Measurements from ENCODE around the gene STAG1.
"Not testable (repeated sequence)": the region's sequence is repeated elsewhere in the genome, so short reads cannot be mapped to it uniquely, and the experiment has no call there.

The STAG1 gene

DNA sequence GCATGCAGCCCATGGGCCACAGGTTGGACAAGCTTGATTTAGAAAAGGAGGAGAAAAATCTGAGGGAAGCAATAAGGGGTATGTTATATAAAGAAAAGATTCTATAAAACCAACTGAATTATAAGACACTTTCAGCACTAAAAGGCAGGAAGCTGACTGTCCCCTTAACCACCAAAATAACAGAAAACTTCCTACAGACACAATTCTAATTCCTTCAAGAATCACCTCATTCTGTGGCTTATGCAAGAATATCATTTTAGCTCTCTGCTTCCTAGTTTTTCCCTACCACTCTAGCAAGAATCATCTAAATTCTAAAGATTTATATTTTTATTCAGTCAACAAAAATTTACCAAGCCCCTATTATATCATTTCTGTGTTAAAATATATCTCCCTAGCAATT lies 6.3 kb downstream of the STAG1 start:
- no peak overlapping the region for H3K4me3 ChIP-seq (ENCODE audit: low read depth, low read length)
- H3K18ac ChIP-seq (ENCODE audit: low read length): no peak overlapping the region
- peaks cover 2 to 5% of the 10 kb centered on the region in 2 experiments for H3K4me1 ChIP-seq (ENCODE audit: control insufficient read depth in 1 of 2, insufficient read depth in 2 of 2, low read length in 2 of 2)
- H4K91ac ChIP-seq (ENCODE audit: low read depth, low read length): no peak overlapping the region
- H3K79me2 ChIP-seq (ENCODE audit: control insufficient read depth, insufficient read depth, low read length, poor library complexity): peaks cover 21% of the 10 kb centered on the region
- no peak overlapping the region for H3K23ac ChIP-seq (ENCODE audit: low read length)
- no peak overlapping the region for H4K12ac ChIP-seq (ENCODE audit: low read depth, low read length)
- H2AFZ ChIP-seq (ENCODE audit: insufficient read depth, low read length, poor library complexity): no peak overlapping the region
- H3K79me1 ChIP-seq (ENCODE audit: low read length): no peaks in the 10 kb centered on the region
- no peak overlapping the region for H2BK12ac ChIP-seq (ENCODE audit: low read length)
- H2AK5ac ChIP-seq (ENCODE audit: low read length): no peak overlapping the region
- no peak overlapping the region for H3K14ac ChIP-seq (ENCODE audit: low read length)
- DNase-seq: no peak
- no peak overlapping the region for H2BK120ac ChIP-seq (ENCODE audit: insufficient read depth, low read length, poor library complexity)
- H3K27me3 ChIP-seq (ENCODE audit: insufficient read depth, low read length): no peaks in the 10 kb centered on the region
- no peak overlapping the region for H3K4me2 ChIP-seq (ENCODE audit: low read length)
- H3K4ac ChIP-seq (ENCODE audit: low read depth, low read length): no peak overlapping the region
- H4K8ac ChIP-seq (ENCODE audit: low read depth, low read length): no peak overlapping the region
- H3K27ac ChIP-seq (ENCODE audit: low read depth, low read length): no peak overlapping the region
- H3K9ac ChIP-seq (ENCODE audit: low read length): no peak overlapping the region
- H3K36me3 ChIP-seq (ENCODE audit: control insufficient read depth in 1 of 2, insufficient read depth in 2 of 2, low read length in 2 of 2): no peaks in the 10 kb centered on the region
- no peak overlapping the region for H2BK5ac ChIP-seq (ENCODE audit: low read depth, low read length, poor library complexity)
- no peaks in the 10 kb centered on the region for H3K9me3 ChIP-seq (ENCODE audit: insufficient read depth, low read depth, low read length)

DNA sequence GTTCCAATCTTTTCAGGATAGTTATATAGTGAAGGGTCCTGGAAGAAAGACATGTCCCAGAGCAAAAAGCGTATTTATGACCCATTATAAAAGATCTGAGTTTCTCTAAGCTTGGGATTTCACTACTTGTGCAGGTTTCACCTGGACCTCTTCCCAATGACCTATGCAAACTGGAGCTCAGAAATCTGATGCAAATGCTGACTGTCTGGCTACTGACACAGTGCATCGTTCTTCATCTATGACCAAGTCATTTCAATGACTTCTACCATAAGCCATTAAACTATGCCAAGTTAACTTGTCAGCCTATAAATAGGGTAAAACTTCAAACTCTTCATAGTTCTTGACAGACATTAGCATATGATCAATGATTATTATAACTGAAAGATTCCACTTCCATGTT lies 11.1 kb downstream of the STAG1 start:
- Histone ChIP-seq H3K36me3 (ENCODE audit: control insufficient read depth in 1 of 2, insufficient read depth in 2 of 2, low read length in 2 of 2) (no peaks in the 10 kb centered on the region), H2AFZ (ENCODE audit: insufficient read depth, low read length, poor library complexity) (no peak overlapping the region), H3K18ac (ENCODE audit: low read length) (no peak overlapping the region), H3K4me1 (ENCODE audit: control insufficient read depth in 1 of 2, insufficient read depth in 2 of 2, low read length in 2 of 2) (no peaks in the 10 kb centered on the region), H3K4me2 (ENCODE audit: low read length) (no peak overlapping the region), H3K14ac (ENCODE audit: low read length) (no peak overlapping the region), H2BK5ac (ENCODE audit: low read depth, low read length, poor library complexity) (no peak overlapping the region), H3K27ac (ENCODE audit: low read depth, low read length) (no peak overlapping the region), H3K79me2 (ENCODE audit: control insufficient read depth, insufficient read depth, low read length, poor library complexity) (peaks cover 6% of the 10 kb centered on the region), H2AK5ac (ENCODE audit: low read length) (no peak overlapping the region), H2BK120ac (ENCODE audit: insufficient read depth, low read length, poor library complexity) (no peak overlapping the region), H3K23ac (ENCODE audit: low read length) (no peak overlapping the region), H3K9ac (ENCODE audit: low read length) (no peak overlapping the region), H3K79me1 (ENCODE audit: low read length) (no peaks in the 10 kb centered on the region), H3K27me3 (ENCODE audit: insufficient read depth, low read length) (no peaks in the 10 kb centered on the region), H2BK12ac (ENCODE audit: low read length) (no peak overlapping the region), H3K9me3 (ENCODE audit: insufficient read depth, low read depth, low read length) (no peaks in the 10 kb centered on the region), H4K91ac (ENCODE audit: low read depth, low read length) (no peak overlapping the region), H3K4me3 (ENCODE audit: low read depth, low read length) (no peak overlapping the region), H3K4ac (ENCODE audit: low read depth, low read length) (no peak overlapping the region), H4K12ac (ENCODE audit: low read depth, low read length) (no peak overlapping the region), H4K8ac (ENCODE audit: low read depth, low read length) (no peak overlapping the region)
- no CpG with 5 or more reads among the region's 2 CpGs for WGBS (ENCODE audit: extremely low coverage, insufficient coverage, insufficient read length)
- DNase-seq: no peak

DNA sequence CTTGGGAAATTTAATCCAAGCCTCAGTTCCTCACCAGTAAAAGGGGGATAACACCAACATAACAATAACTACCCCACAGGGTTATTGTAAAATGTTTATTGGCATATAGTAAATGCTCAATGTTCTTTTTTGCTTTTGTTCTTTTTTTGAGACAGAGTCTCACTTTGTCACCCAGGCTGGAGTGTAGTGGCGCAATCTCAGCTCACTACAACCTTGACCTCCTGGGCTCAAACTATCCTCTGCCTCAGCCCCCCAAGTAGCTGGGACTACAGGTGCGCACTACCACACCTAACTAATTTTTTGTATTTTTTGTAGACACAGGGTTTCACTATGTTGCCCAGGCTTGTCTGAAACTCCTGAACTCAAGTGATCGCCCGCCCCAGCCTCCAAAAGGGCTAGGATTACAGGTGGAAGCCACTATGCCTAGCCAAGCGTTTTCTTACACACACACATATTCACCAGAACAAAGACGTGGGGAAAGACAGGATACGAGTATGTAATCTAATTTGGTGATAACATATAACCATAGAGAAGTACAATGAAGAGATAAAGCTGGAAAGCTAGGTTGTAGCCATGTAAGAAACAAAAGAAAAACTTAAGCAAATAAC lies 11.7 kb downstream of the STAG1 start:
- no peak overlapping the region for H3K4me3 ChIP-seq (ENCODE audit: low read depth, low read length)
- no peaks in the 10 kb centered on the region for H3K27me3 ChIP-seq (ENCODE audit: insufficient read depth, low read length)
- H3K4ac ChIP-seq (ENCODE audit: low read depth, low read length): peak overlapping the region; percentile 7
- no peak overlapping the region for H2BK5ac ChIP-seq (ENCODE audit: low read depth, low read length, poor library complexity)
- no peak overlapping the region for H3K23ac ChIP-seq (ENCODE audit: low read length)
- no peak overlapping the region for H4K8ac ChIP-seq (ENCODE audit: low read depth, low read length)
- no peak overlapping the region for H3K18ac ChIP-seq (ENCODE audit: low read length)
- H3K4me2 ChIP-seq (ENCODE audit: low read length): no peak overlapping the region
- H2BK12ac ChIP-seq (ENCODE audit: low read length): no peak overlapping the region
- no peak overlapping the region for H2AK5ac ChIP-seq (ENCODE audit: low read length)
- H3K9ac ChIP-seq (ENCODE audit: low read length): no peak overlapping the region
- no peaks in the 10 kb centered on the region for H3K9me3 ChIP-seq (ENCODE audit: insufficient read depth, low read depth, low read length)
- no peaks in the 10 kb centered on the region for H3K4me1 ChIP-seq (ENCODE audit: control insufficient read depth in 1 of 2, insufficient read depth in 2 of 2, low read length in 2 of 2)
- no peaks in the 10 kb centered on the region for H3K79me1 ChIP-seq (ENCODE audit: low read length)
- no peak overlapping the region for H3K27ac ChIP-seq (ENCODE audit: low read depth, low read length)
- H2AFZ ChIP-seq (ENCODE audit: insufficient read depth, low read length, poor library complexity): no peak overlapping the region
- no peak for DNase-seq
- H3K79me2 ChIP-seq (ENCODE audit: control insufficient read depth, insufficient read depth, low read length, poor library complexity): peaks cover 6% of the 10 kb centered on the region
- no peak overlapping the region for H4K12ac ChIP-seq (ENCODE audit: low read depth, low read length)
- whole genome bisulfite sequencing (ENCODE audit: extremely low coverage, insufficient coverage, insufficient read length): no CpG with 5 or more reads among the region's 7 CpGs
- H3K36me3 ChIP-seq (ENCODE audit: control insufficient read depth in 1 of 2, insufficient read depth in 2 of 2, low read length in 2 of 2): peaks cover 0 to 2% of the 10 kb centered on the region in 2 experiments
- H3K14ac ChIP-seq (ENCODE audit: low read length): no peak overlapping the region
- H4K91ac ChIP-seq (ENCODE audit: low read depth, low read length): no peak overlapping the region
- no peak overlapping the region for H2BK120ac ChIP-seq (ENCODE audit: insufficient read depth, low read length, poor library complexity)

DNA sequence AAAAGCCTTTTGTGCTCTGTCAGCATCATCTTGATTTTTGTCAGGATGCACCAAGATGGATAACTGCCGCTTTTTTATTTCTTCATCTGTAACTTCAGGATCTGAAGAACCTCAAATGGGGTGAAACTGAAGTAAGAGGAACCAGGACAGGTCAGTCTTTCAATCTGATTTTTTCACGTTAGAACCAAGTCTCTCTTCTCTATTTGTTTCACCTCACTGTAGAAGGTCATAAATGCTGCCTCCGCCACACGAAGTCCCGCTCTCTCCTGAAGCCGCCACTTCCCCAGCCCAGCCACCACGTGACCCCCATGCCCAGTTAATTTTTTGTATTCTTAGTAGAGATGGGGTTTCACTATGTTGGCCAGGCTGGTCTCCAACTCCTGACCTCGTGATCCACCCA lies 15.2 kb downstream of the STAG1 start:
- not testable (repeated sequence) for H3K23ac ChIP-seq (ENCODE audit: low read length); H3K18ac ChIP-seq (ENCODE audit: low read length); H3K79me1 ChIP-seq (ENCODE audit: low read length); H3K4ac ChIP-seq (ENCODE audit: low read depth, low read length); H3K27ac ChIP-seq (ENCODE audit: low read depth, low read length); H3K79me2 ChIP-seq (ENCODE audit: control insufficient read depth, insufficient read depth, low read length, poor library complexity); H3K9ac ChIP-seq (ENCODE audit: low read length); H2BK5ac ChIP-seq (ENCODE audit: low read depth, low read length, poor library complexity); H3K36me3 ChIP-seq (ENCODE audit: control insufficient read depth in 1 of 2, insufficient read depth in 2 of 2, low read length in 2 of 2); H3K4me1 ChIP-seq (ENCODE audit: control insufficient read depth in 1 of 2, insufficient read depth in 2 of 2, low read length in 2 of 2); H4K91ac ChIP-seq (ENCODE audit: low read depth, low read length); H3K9me3 ChIP-seq (ENCODE audit: insufficient read depth, low read depth, low read length); H4K12ac ChIP-seq (ENCODE audit: low read depth, low read length); DNase-seq; H2BK12ac ChIP-seq (ENCODE audit: low read length); H2BK120ac ChIP-seq (ENCODE audit: insufficient read depth, low read length, poor library complexity); H3K14ac ChIP-seq (ENCODE audit: low read length); H3K4me3 ChIP-seq (ENCODE audit: low read depth, low read length); H2AK5ac ChIP-seq (ENCODE audit: low read length); H3K27me3 ChIP-seq (ENCODE audit: insufficient read depth, low read length); H2AFZ ChIP-seq (ENCODE audit: insufficient read depth, low read length, poor library complexity); H4K8ac ChIP-seq (ENCODE audit: low read depth, low read length); H3K4me2 ChIP-seq (ENCODE audit: low read length)
- no CpG with 5 or more reads among the region's 8 CpGs for WGBS (ENCODE audit: extremely low coverage, insufficient coverage, insufficient read length)

Measured in trophoblast cell (in vitro differentiated cells and primary cell).